Measurements from ENCODE around the gene NXPH3. TPM values are rescaled to one million over a fixed set of nuclear protein-coding genes. Genes with fewer than 3 reads are reported as not detected.

Gene NXPH3
- total RNA-seq, 2 donors from 2014 or later: 4.7 to 15.5 TPM

DNA sequence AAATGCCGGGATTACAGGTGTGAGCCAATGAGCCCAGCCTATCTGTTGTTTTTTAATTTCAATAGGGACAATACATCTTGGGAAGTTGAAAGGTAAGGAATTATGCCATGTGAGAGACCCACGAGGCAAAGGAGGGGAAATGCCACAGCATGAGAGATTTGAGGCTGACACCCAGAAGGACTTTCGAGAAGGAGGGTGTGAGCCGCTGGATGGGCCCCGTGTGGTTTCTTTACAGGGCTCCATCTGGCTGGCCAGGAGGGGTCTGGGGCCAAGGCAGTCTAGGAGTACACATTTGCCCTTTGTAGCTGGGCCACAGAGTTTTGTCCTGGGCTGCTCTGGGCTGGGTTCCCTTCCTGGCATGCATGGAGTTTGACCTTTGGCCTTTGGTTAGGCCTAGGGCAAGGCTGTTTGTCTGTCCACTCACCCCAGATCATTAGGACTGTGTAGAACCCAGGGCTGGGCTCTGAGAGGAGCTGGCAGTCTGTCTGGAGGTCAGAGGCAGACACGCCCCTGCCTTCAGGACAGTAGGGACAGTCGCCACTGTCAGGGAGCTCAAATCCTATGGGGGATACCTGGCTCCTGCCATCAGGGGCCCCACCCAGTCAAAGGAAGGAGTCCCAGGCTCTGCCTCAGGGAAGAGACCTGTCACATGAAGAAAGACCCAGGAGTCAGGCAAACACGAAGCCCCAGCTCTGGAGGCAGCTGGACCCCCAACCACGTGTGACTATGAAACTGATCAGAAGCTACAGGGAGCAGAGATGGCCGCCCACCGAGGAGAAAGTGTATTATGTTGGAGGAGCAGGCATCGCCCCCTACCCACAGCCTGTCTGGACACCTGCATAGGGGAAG, 24.2 kb upstream of the NXPH3 start:
- Histone ChIP-seq H3K9me3 (no peaks in the 10 kb centered on the region), H3K4me1 (replicated peaks) (peaks cover 6% of the 10 kb centered on the region), H3K27ac (no peak overlapping the region), H3K27me3 (replicated peaks; ENCODE audit: insufficient read depth) (no peaks in the 10 kb centered on the region), H3K36me3 (no peaks in the 10 kb centered on the region), H3K4me3 (no peak overlapping the region)
- TF ChIP-seq POLR2AphosphoS5 (IDR thresholded peaks at IDR 0.05) (no peak), POLR2A (IDR thresholded peaks at IDR 0.05) (no peak)
- TF ChIP-seq, protein P1, sequence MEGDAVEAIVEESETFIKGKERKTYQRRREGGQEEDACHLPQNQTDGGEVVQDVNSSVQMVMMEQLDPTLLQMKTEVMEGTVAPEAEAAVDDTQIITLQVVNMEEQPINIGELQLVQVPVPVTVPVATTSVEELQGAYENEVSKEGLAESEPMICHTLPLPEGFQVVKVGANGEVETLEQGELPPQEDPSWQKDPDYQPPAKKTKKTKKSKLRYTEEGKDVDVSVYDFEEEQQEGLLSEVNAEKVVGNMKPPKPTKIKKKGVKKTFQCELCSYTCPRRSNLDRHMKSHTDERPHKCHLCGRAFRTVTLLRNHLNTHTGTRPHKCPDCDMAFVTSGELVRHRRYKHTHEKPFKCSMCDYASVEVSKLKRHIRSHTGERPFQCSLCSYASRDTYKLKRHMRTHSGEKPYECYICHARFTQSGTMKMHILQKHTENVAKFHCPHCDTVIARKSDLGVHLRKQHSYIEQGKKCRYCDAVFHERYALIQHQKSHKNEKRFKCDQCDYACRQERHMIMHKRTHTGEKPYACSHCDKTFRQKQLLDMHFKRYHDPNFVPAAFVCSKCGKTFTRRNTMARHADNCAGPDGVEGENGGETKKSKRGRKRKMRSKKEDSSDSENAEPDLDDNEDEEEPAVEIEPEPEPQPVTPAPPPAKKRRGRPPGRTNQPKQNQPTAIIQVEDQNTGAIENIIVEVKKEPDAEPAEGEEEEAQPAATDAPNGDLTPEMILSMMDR (IDR thresholded peaks at IDR 0.05): no peak
- intact Hi-C loops (cut with DNase I): loop anchor here (10.0 kb wide), 2 partner anchors 147 to 237 kb away; no protein-coding TSS in a partner anchor
- DNase-seq (ENCODE audit: low spot score): no peak
- 88% methylated on average over 12 of the region's 12 CpGs for WGBS

DNA sequence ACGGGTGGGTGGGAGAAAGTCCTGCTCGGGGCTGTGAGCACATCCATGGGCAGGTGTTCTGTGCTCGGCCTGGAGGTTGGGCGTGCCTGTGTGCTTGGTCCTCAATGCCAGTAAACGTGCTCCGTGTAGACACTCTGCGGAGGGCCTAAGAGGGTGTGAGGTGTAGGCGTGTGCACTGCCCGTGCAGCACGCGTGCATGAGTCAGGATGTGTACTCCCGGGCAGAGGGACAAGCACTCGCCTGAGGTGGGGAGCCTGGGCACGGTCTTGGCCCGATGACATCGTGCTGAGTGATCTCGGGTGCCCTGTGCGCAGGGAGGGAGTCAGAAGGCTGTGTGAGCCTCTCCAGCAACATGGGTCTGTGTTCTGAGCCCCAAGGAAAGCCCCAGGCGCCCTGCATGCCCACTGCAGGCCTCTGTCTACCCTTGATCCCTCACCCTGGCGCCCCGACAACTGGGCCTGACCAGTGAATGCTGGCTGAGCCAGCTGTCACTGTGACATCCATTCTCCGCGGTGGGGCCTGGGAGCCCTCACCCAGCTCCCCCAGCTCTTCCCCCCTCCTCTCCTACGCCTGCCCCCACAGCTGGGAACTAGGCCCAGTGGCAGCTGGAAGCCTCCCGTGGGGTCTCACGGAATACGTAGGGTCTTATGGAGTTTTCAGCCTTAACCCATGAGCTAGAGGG, 23.5 kb upstream of the NXPH3 start:
- Histone ChIP-seq H3K4me3 (no peak overlapping the region), H3K27me3 (replicated peaks; ENCODE audit: insufficient read depth) (no peaks in the 10 kb centered on the region), H3K9me3 (no peaks in the 10 kb centered on the region), H3K36me3 (no peaks in the 10 kb centered on the region), H3K4me1 (replicated peaks) (peaks cover 6% of the 10 kb centered on the region), H3K27ac (no peak overlapping the region)
- no peak for DNase-seq (ENCODE audit: low spot score)
- TF ChIP-seq POLR2AphosphoS5 (IDR thresholded peaks at IDR 0.05) (no peak), POLR2A (IDR thresholded peaks at IDR 0.05) (no peak)
- TF ChIP-seq, protein P1 (IDR thresholded peaks at IDR 0.05): no peak
- WGBS: 71% methylated on average over 27 of the region's 27 CpGs
- intact Hi-C loops (cut with DNase I): loop anchor here (10.0 kb wide), 2 partner anchors 147 to 237 kb away; no protein-coding TSS in a partner anchor

DNA sequence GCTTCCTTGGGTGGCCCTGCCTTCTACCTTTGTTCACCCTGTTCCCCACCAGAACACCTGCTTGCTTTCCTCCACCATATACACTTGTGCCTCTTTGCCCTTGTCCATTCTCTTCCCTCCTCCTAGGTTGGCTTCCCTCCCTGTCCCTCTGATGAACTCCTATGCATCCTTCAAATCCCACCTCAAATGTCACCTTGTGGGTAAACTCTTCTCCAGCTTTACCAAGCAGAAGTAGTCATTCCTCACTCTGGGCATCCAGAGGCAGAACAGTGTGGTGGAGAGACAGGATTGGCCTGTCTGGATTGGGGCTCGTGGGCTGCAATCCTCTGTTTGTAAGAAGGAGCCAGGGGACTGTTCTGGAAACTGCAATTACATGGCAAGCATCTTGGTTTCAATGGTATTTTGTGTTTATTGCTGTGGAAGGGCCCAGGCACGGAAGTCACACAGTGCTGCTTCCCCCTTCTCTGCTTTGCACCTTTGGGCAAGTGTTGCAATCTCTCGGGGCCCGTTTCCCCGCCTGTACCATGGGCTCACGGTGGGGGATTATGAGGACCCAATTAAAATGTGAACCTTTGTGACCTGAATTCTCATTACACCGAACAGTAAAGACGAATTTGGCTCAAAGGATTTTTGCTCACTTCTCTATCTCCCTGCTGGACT, 21.9 kb upstream of the NXPH3 start:
- no peak for DNase-seq (ENCODE audit: low spot score)
- intact Hi-C loops (cut with DNase I): loop anchor here (10.0 kb wide), 2 partner anchors 149 to 239 kb away; no protein-coding TSS in a partner anchor

DNA sequence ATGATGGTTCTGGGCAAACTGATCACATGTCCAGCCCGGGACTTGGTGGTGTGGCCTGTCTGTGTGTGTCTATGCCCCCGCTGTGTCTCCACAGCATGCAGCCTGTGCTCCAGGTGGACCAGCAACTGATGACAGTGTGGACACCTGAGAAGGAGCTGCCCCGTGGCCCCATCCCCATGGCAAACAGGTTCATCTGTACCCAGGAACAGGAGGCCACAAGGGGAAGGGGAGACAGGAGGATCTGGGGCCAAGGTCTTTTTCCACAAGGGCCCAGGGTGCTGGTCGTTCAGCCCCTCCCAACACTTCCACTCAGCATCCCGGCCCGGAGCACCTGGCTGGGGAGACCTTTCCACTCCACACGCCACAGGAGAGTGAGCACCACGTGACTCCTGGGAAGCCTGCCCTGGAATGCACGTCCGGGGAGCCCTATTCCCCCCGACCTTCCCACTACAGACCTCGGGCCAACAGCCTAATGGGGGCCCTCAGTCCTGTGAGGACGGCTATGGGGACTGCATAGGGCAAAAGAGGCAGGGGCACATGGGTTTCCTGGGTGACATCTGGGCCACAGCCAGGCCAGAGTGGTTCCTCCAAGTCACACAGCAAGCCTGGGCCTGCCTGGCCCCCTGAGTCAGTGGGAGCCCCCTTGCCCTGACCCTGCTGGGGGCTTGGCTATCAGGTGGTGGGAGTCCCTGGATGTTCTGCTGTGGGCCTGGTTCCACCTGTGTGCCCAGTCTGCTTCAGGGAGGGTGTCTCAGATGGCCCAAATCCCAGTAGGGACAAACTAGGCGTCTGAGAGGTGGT, 20.8 kb upstream of the NXPH3 start:
- no peak for DNase-seq (ENCODE audit: low spot score)
- Histone ChIP-seq H3K9me3 (no peaks in the 10 kb centered on the region), H3K4me1 (replicated peaks) (no peaks in the 10 kb centered on the region), H3K27me3 (replicated peaks; ENCODE audit: insufficient read depth) (no peaks in the 10 kb centered on the region), H3K4me3 (no peak overlapping the region), H3K27ac (peak overlapping the region; percentile 40 to 58), H3K36me3 (no peaks in the 10 kb centered on the region)
- intact Hi-C loops (cut with DNase I): loop anchor here (5.0 to 10.0 kb wide), 3 partner anchors 118 to 240 kb away; no protein-coding TSS in a partner anchor
- WGBS: 58% methylated on average over 14 of the region's 14 CpGs
- TF ChIP-seq, protein P1 (IDR thresholded peaks at IDR 0.05): no peak
- no peak for TF ChIP-seq POLR2AphosphoS5 (IDR thresholded peaks at IDR 0.05)
- no peak for TF ChIP-seq POLR2A (IDR thresholded peaks at IDR 0.05)

More for the DNA sequence above, 21.9 kb upstream of the NXPH3 start:
- H3K4me3 ChIP-seq: no peak overlapping the region
- H3K27ac ChIP-seq: no peak overlapping the region
- H3K36me3 ChIP-seq: no peaks in the 10 kb centered on the region
- H3K27me3 ChIP-seq (replicated peaks; ENCODE audit: insufficient read depth): no peaks in the 10 kb centered on the region
- no peaks in the 10 kb centered on the region for H3K4me1 ChIP-seq (replicated peaks)
- 83% methylated on average over 8 of the region's 8 CpGs for WGBS
- no peak for TF ChIP-seq POLR2A (IDR thresholded peaks at IDR 0.05)
- TF ChIP-seq POLR2AphosphoS5 (IDR thresholded peaks at IDR 0.05): no peak
- TF ChIP-seq, protein P1 (IDR thresholded peaks at IDR 0.05): no peak
- H3K9me3 ChIP-seq: no peaks in the 10 kb centered on the region

All from prostate gland (tissue), 2 donors.